Measurements from ENCODE around the gene RAB3D. TPM values are rescaled to one million over a fixed set of nuclear protein-coding genes. Genes with fewer than 3 reads are reported as not detected.

The RAB3D gene
- total RNA-seq, 1 donor from 2014 or later: 9.4 TPM

GRCh38 chr19:11281356-11282049 lies 58.0 kb downstream of the RAB3D start:
- DNase-seq (ENCODE audit: missing footprints): no peak
- no peak for ATAC-seq
- intact Hi-C loops (cut with DNase I): no loop called here

DNA sequence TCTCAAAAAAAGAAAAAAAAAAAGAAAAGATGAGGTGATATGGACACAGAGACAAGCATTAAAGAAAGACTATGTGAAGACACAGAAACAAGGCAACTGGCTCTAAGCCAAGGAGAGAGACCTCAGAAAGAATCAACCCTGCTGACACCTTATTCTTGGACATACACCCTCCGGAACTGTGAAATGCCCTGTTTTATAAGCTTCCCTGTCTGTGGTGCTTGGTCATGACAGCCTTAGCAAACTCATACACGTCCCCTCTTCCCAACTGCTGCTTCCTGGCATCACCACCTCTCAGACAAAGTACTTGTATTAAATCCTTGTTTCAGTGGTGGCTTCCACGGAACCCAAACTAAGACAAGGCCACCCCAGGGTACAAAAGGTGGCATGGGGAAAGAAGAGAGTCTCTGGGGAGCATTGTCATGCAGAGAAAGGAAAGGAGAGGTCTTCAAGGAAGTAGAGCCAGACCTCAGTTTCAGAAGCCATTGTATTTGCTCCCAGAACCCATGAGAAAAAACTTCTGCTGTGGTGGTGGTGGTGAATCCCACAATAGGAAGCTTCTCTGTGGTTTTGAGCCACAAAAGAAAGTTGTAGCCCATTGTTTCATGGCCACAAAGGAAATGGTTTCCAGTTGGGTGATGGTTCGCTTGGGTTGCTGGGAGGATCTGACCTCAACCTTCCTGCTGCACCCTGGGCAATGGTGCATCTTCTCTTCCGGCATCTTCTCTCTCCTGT lies 59.8 kb downstream of the RAB3D start:
- no peak for DNase-seq (ENCODE audit: missing footprints)
- ATAC-seq: no peak
- intact Hi-C loops (cut with DNase I): no loop called here

DNA sequence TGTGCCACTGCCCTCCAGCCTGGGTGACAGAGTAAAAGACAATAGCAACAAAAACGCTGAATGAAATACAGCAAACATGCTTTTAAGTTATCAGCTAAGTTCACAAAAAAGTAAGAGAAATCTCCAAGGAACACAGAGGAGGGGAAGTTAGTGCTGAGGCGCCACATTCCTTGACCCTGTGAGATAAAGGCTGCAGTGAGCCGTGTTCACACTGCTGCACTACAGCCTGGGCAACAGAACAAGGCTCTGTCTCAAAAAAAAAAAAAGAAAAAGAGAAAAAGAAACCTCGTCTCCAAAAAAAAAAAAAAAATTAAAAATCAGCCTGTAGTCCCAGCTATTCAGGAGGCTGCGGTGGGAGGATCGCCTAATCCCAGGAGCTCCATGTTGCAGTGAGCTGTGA lies 60.8 kb downstream of the RAB3D start:
- intact Hi-C loops (cut with DNase I): no loop called here
- peak; percentile 89 for ATAC-seq

DNA sequence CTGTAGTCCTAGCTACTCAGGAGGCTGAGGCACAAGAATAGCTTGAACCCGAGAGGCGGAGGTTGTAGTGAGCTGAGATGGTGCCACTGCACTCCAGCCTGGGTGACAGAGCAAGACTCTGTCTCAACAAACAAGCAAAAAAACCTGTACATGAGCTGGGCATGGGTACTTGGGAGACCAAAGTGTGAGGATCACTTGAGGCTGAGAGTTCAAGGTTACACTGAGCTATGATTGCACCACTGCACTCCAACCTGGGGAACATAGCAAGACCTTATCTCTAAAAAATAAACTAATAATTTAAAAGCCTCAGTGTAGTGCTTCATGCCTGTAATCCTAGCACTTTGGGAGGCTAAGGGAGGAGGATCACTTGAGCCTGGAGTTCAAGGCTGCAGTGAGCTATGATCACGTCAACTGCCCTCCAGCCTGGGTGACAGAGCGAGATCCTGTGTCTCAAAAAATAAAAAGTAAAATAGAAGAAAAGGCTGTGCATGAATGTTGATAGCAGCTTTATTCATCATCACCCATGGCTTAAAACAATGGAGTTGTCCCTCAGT lies 64.8 kb downstream of the RAB3D start:
- DNase-seq (ENCODE audit: missing footprints) (no peak), ATAC-seq (no peak)
- intact Hi-C loops (cut with DNase I): no loop called here

More for the DNA sequence above, 60.8 kb downstream of the RAB3D start:
- no peak for DNase-seq (ENCODE audit: missing footprints)

GRCh38 chr19:11273989-11274388 lies 65.5 kb downstream of the RAB3D start:
- intact Hi-C loops (cut with DNase I): no loop called here
- ATAC-seq (no peak), DNase-seq (ENCODE audit: missing footprints) (no peak)

GRCh38 chr19:11273296-11273695 lies 66.2 kb downstream of the RAB3D start:
- DNase-seq (ENCODE audit: missing footprints) (no peak), ATAC-seq (no peak)
- intact Hi-C loops (cut with DNase I): no loop called here

Other genes starting within 250 kb of the RAB3D start
- gene SPC24, start 183.9 kb downstream of the RAB3D start, total RNA-seq: 8.6 TPM
- 434 TPM for gene KANK2, start 142.1 kb downstream of the RAB3D start, total RNA-seq
- 0.87 TPM for gene ANGPTL8, start 100.0 kb downstream of the RAB3D start, total RNA-seq
- 35.1 TPM for gene DOCK6, start 77.1 kb downstream of the RAB3D start, total RNA-seq
- not detected for gene TSPAN16, start 43.5 kb downstream of the RAB3D start, total RNA-seq
- 106 TPM for gene TMEM205, start 6.6 kb upstream of the RAB3D start, total RNA-seq
- 17.1 TPM for gene CCDC159, start 6.9 kb upstream of the RAB3D start, total RNA-seq
- gene PLPPR2, start 15.8 kb upstream of the RAB3D start, total RNA-seq: 17.7 TPM
- 1.9 TPM for gene SWSAP1, start 35.0 kb upstream of the RAB3D start, total RNA-seq
- 8.4 TPM for gene EPOR, start 44.7 kb upstream of the RAB3D start, total RNA-seq
- 10.5 TPM for gene RGL3, start 79.7 kb upstream of the RAB3D start, total RNA-seq
- gene ODAD3, start 95.5 kb upstream of the RAB3D start, total RNA-seq: 0.68 TPM
- 123 TPM for gene PRKCSH, start 96.0 kb upstream of the RAB3D start, total RNA-seq
- 0.35 TPM for gene ELAVL3, start 141.4 kb upstream of the RAB3D start, total RNA-seq
- gene ZNF653, start 166.2 kb upstream of the RAB3D start, total RNA-seq: 4.8 TPM
- gene ECSIT, start 189.5 kb upstream of the RAB3D start, total RNA-seq: 172 TPM
- gene CNN1, start 199.2 kb upstream of the RAB3D start, total RNA-seq: 174 TPM
- 33.5 TPM for gene ELOF1, start 219.6 kb upstream of the RAB3D start, total RNA-seq
- gene ACP5, start 238.0 kb upstream of the RAB3D start, total RNA-seq: 2.3 TPM

All from Right ventricle myocardium inferior (tissue), 1 donor.